GM12873 (cell line): ENCODE measurements around the gene ZNF343.

Experiments used
- TF ChIP-seq, protein P1 (sequence below): IDR thresholded peaks from 2 replicates; pipeline ENCODE4 v1.5.1; 2012; ENCODE audit warnings: low read depth, mild to moderate bottlenecking, moderate library complexity, low read length, control low read depth; ENCODE audit not compliant: insufficient read depth; ENCODE audit errors: missing control alignments

Gene ZNF343

DNA sequence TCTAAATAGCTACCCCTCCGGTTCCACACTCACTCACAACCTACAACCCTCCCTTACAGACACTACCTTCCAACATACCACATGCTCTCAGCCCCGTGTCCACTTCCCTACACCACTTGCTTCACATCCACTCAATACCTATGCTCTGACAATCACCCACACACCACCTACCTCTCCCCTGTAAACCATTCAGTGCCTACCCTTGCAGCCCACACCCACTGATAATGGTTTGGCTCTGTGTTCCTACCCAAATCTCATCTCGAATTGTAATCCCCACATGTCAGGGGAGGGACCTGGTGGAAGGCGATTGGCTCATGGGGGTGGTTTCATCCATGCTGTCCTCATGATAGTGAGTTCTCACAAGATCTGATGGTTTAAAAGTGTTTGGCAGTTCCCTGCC lies 9.8 kb upstream of the ZNF343 start:
- TF ChIP-seq, protein P1, sequence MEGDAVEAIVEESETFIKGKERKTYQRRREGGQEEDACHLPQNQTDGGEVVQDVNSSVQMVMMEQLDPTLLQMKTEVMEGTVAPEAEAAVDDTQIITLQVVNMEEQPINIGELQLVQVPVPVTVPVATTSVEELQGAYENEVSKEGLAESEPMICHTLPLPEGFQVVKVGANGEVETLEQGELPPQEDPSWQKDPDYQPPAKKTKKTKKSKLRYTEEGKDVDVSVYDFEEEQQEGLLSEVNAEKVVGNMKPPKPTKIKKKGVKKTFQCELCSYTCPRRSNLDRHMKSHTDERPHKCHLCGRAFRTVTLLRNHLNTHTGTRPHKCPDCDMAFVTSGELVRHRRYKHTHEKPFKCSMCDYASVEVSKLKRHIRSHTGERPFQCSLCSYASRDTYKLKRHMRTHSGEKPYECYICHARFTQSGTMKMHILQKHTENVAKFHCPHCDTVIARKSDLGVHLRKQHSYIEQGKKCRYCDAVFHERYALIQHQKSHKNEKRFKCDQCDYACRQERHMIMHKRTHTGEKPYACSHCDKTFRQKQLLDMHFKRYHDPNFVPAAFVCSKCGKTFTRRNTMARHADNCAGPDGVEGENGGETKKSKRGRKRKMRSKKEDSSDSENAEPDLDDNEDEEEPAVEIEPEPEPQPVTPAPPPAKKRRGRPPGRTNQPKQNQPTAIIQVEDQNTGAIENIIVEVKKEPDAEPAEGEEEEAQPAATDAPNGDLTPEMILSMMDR = no peak

DNA sequence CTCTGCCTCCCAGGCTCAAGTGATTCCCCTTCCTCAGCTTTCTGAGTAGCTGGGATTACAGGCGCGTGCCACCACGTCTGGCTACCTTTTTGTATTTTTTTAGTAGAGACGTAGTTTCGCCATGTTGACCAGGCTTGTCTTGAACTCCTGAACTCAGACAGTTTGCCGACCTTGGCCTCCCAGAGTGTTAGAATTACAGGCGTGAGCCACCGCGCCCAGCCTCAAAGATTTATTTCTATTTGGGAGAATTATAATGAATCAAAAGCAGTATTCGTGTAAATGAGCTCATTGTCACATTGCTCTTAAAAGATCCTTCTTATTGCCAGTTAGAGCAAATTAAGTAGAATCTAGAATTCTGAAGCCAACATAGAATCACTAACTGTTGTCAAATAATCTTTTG lies 9.4 kb upstream of the ZNF343 start:
- TF ChIP-seq, protein P1 = no peak

DNA sequence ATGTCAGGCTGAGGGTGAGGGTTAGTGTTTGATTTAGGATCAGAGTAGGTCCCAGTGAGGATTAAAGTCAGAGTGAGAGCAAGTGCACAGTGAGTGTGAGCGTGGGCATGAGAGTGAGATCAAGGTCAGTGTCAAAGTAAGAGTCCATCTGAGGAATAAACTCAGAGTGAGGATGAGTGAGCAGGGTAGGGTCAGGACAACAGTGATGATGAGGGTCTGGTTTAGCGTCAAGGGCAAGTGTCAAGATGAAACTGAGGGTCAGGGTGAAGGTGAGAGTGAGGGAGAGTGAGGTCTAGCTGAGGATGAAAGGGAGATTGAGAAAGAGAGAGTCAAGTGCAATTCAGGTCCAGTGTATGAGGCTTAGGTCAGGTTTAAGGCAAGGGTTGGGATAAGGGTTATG lies 7.7 kb upstream of the ZNF343 start:
- TF ChIP-seq, protein P1 = no peak

DNA sequence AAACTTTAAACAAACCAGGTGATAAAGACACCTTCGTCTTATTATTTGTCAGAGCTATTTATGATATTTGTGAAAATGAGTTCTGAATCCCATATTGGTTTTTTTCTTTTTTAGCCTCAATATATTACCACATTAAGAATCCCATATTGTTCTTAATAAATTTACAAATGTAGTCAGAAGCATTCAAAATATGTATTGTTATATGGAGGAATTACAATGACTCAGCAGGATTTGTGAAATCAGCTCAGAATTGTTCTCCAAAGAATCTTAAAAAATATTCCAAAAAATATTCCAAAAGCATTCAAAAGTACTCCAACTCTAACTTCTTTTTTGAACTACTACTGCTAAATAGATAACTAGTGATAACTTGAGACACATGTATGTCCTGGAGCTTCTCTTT lies 6.5 kb upstream of the ZNF343 start:
- TF ChIP-seq, protein P1 = no peak

DNA sequence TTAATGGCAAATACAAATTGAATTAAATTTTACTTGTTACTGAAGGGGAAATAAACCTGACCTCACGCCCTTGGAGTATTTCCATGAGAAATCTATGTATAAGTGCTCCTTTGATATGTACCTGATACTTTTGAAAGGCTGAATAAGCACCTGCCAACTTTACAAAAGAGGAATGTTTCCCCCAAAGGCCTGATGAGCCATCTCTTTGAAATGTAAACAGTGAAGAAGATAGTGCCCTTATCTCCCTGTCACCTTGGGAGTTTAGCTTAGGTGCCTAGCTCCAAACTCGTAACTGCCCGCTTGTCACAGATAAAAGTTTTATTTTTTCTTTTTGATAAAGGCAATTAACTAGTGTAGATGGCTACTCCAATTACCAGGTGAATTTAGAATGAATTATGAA lies 1.1 kb upstream of the ZNF343 start:
- TF ChIP-seq, protein P1 = no peak

DNA sequence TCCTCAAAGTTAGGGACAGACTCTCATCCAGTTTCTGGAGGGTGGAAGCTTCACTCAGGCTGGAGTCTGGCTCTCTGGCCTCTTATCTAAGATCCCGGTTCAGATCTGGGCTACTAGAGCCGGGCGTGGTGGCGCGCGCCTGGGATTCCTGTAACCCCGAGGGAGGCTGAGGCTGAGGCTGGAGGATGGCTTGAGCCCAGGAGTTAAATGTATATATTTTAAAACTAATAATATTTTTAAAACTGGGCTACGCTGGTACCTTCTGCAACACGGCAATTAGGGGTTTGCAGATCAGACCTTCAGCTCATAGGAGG lies 710 bp upstream of the ZNF343 start:
- TF ChIP-seq, protein P1 = no peak

DNA sequence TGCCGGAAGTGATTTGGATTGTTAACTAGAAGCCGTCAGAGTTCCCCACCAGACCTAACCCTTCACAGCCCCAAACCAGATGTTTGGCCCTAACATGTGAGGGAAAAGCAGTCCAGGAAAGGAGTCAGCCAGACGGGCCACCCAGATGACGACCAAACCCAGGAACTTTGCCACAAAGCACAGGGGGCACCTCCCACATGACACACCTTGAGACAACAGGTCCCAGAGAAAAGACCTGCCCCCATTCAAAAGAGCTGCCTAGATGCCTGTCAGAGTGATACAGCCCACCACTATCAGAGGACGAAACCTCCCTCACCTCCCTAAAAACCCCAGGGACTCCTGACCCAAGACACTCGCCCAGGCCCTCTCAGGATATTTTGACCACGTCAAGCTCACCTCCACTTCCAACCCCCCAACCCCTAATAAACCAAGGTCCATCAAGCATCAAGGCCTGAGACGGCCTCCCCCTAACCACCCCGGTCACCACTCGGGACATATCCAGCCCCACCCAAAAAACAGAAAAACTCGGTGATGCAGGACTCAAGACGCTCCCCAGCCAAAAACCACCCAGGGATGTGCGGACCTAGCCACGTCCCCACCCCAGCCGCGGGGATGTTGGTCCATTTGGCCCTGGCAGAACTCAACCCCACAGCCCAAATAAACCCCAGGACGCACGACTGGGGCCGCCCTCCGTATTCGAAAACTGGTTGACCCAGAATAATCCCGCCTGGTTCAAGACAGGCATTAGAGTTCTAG lies 662 bp downstream of the ZNF343 start:
- TF ChIP-seq, protein P1 = no peak
